ENCODE data around the gene ANKRD60. TPM values are rescaled to one million over a fixed set of nuclear protein-coding genes. Genes with fewer than 3 reads are reported as not detected.

ANKRD60 gene
- total and polyA plus RNA-seq, 2 experiments from 2014 or later, result not detected

DNA sequence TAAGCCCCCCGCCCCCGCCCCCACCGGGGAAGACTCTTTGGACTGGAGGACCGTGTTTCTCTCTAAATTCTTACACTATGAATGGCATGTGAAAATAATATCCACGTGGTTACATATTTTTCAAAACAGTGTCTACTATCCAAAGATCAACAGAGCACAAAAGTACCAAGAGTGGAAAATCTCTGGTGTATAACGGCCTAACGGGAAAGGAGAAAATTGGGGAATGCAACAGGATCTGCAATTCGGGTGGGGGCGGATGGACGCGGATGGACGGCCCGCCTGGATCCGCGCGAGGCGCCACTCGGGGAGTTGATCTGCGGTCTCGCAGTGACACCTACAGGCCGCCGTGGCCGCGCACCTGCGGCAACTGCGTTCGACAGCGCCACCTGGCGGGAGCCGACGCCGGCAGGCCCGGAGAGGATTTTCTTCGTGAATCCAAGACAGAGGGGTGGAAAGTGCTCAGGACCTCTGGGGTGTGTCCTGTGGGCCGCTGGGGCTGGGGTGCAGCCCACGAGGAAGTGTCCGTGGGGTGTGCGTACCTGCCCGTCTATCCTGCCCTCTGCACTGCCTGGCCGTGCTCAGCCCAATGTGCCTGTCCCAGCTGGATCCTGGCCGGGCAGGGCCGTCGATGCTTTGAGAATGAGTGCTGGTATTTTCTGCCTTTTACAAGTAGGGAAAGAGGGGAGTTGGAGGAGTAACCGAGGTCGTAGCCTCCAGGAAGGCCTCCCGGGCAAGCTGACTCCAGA is 18.6 kb downstream of the ANKRD60 start:
- DNase-seq, result peak; percentile 86
- Histone ChIP-seq H3K4me1 (ENCODE audit: insufficient read depth) (no peaks in the 10 kb centered on the region), H3F3A (ENCODE audit: insufficient read depth) (peaks cover 13% of the 10 kb centered on the region; the same call in 1 of the 2 replicates), H3K9me2 (ENCODE audit: insufficient read depth) (no peaks in the 10 kb centered on the region), H3K9ac (peak overlapping the region; percentile 52), H3K79me2 (ENCODE audit: insufficient read depth) (no peaks in the 10 kb centered on the region), H4K20me1 (ENCODE audit: insufficient read depth) (no peaks in the 10 kb centered on the region), H3K4me2 (ENCODE audit: unreplicated experiment) (peak overlapping the region; percentile 6), H3K27me3 (replicated peaks; ENCODE audit: insufficient read depth) (peaks cover 19% of the 10 kb centered on the region), H2AFZ (0 out of 2 replicates have a peak overlapping the region, but pooled peaks have one; percentile 19), H3K36me3 (ENCODE audit: low read depth) (no peaks in the 10 kb centered on the region), H3K9me3 (ENCODE audit: low read depth) (no peaks in the 10 kb centered on the region), H3K4me3 (no peak overlapping the region), H3K27ac (no peak overlapping the region)
- TF ChIP-seq EZH2phosphoT487 (IDR thresholded peaks at IDR 0.05; ENCODE audit: insufficient read depth, low read depth), result no peak
- TF ChIP-seq EZH2 (IDR thresholded peaks at IDR 0.05; ENCODE audit: insufficient read depth, poor library complexity, severe bottlenecking), result no peak
- 2 to 3% methylated on average over 46 of the region's 46 CpGs for WGBS, 2 experiments (ENCODE audit: low coverage in 1 of 2, low lambda C conversion rate in 2 of 2, missing lambda C conversion rate in 2 of 2)
- in situ Hi-C loops (cut with MboI), result loop anchor here (5.0 to 25.0 kb wide), 3 partner anchors 698 to 1123 kb away; no protein-coding TSS in a partner anchor

DNA sequence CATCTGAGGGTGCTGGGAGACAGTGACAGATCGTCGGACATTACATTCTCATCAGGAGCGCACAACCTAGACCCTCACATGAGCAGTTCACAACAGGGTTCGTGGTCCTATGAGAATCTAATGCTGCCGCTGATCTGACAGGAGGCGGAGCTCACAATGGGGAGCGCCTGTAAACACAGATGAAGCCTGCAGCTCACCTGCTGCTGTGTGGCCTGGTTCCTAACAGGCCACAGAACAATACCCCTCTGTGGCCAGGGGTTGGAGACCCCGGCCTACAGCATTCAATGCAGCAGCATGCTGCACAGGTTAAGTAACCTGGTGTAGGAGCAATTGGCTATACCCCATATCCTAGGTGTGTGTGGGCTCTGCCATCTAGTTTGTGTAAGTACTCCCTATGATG is 19.5 kb downstream of the ANKRD60 start:
- Histone ChIP-seq H2AFZ (no peak overlapping the region), H4K20me1 (ENCODE audit: insufficient read depth) (no peaks in the 10 kb centered on the region), H3K9ac (no peak overlapping the region), H3K9me2 (ENCODE audit: insufficient read depth) (no peaks in the 10 kb centered on the region), H3K36me3 (ENCODE audit: low read depth) (no peaks in the 10 kb centered on the region), H3K4me1 (ENCODE audit: insufficient read depth) (no peaks in the 10 kb centered on the region), H3K27ac (no peak overlapping the region), H3K4me3 (no peak overlapping the region), H3K79me2 (ENCODE audit: insufficient read depth) (no peaks in the 10 kb centered on the region), H3F3A (ENCODE audit: insufficient read depth) (peaks cover 13% of the 10 kb centered on the region; the same call in 1 of the 2 replicates), H3K9me3 (ENCODE audit: low read depth) (no peaks in the 10 kb centered on the region), H3K4me2 (ENCODE audit: unreplicated experiment) (no peak overlapping the region), H3K27me3 (replicated peaks; ENCODE audit: insufficient read depth) (peaks cover 19% of the 10 kb centered on the region)
- WGBS, 2 experiments (ENCODE audit: low coverage in 1 of 2, low lambda C conversion rate in 2 of 2, missing lambda C conversion rate in 2 of 2), result 90 to 91% methylated on average over 8 of the region's 8 CpGs
- no peak for TF ChIP-seq EZH2phosphoT487 (IDR thresholded peaks at IDR 0.05; ENCODE audit: insufficient read depth, low read depth)
- no peak for TF ChIP-seq EZH2 (IDR thresholded peaks at IDR 0.05; ENCODE audit: insufficient read depth, poor library complexity, severe bottlenecking)
- no peak for DNase-seq
- in situ Hi-C loops (cut with MboI), result loop anchor here (10.0 to 25.0 kb wide), 2 partner anchors 824 to 1122 kb away; no protein-coding TSS in a partner anchor

DNA sequence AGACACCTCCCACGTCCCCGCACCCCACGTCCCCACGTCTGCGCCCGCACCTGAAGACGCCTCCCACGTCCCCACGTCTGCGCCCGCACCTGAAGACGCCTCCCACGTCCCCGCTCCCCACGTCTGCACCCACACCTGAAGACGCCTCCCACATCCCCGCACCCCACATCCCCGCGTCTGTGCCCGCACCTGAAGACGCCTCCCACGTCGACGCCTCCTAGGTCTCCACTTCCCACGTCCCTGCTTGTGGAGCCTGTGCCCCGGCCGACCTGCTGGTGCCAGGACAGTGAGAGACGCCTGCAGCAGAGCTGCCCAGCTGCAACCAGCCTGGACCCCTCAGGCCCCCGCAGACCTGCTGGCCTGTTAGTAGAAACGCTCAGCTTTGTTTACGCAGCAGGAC is 22.6 kb downstream of the ANKRD60 start:
- Histone ChIP-seq H3K4me3 (no peak overlapping the region), H3K9me2 (ENCODE audit: insufficient read depth) (no peaks in the 10 kb centered on the region), H3K27me3 (replicated peaks; ENCODE audit: insufficient read depth) (no peaks in the 10 kb centered on the region; the same call in 1 of the 2 replicates), H3K27ac (no peak overlapping the region), H2AFZ (no peak overlapping the region), H3K36me3 (ENCODE audit: low read depth) (no peaks in the 10 kb centered on the region), H3K79me2 (ENCODE audit: insufficient read depth) (no peaks in the 10 kb centered on the region), H3F3A (ENCODE audit: insufficient read depth) (peaks cover 13% of the 10 kb centered on the region; the same call in 1 of the 2 replicates), H4K20me1 (ENCODE audit: insufficient read depth) (no peaks in the 10 kb centered on the region), H3K9ac (no peak overlapping the region), H3K4me2 (ENCODE audit: unreplicated experiment) (no peak overlapping the region), H3K9me3 (ENCODE audit: low read depth) (no peaks in the 10 kb centered on the region), H3K4me1 (ENCODE audit: insufficient read depth) (peaks cover 8% of the 10 kb centered on the region; the same call in 1 of the 2 replicates)
- WGBS, 2 experiments (ENCODE audit: low coverage in 1 of 2, low lambda C conversion rate in 2 of 2, missing lambda C conversion rate in 2 of 2), result 81 to 85% methylated on average over 12 to 31 of the region's 31 CpGs
- no peak for DNase-seq
- TF ChIP-seq EZH2 (IDR thresholded peaks at IDR 0.05; ENCODE audit: insufficient read depth, poor library complexity, severe bottlenecking), result no peak
- no peak for TF ChIP-seq EZH2phosphoT487 (IDR thresholded peaks at IDR 0.05; ENCODE audit: insufficient read depth, low read depth)
- in situ Hi-C loops (cut with MboI), result loop anchor here (10.0 to 25.0 kb wide), 2 partner anchors 821 to 1119 kb away; no protein-coding TSS in a partner anchor

DNA sequence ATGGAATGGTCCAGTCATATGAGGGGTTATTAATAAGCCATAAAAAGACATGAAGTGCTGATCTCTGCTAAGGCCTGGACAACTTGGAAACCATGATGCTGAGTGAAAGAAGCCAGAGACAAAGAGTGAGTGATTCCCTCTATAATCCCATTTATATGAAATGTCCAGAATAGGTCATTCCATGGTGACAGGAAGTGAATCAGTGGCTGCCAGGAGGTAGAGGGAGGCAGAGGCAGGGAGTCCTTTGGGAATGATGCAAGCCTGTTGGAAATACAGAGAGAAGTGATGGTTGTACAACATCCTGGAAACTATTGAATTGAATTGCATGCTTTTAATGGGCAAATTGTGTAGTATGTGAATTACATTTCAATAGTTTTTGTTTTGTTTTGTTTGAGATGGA is 26.4 kb downstream of the ANKRD60 start:
- no peaks in the 10 kb centered on the region for H3F3A ChIP-seq (ENCODE audit: insufficient read depth)
- H2AFZ ChIP-seq, result no peak overlapping the region
- H4K20me1 ChIP-seq (ENCODE audit: insufficient read depth), result no peaks in the 10 kb centered on the region
- no peak overlapping the region for H3K4me3 ChIP-seq
- H3K4me1 ChIP-seq (ENCODE audit: insufficient read depth), result peaks cover 8% of the 10 kb centered on the region; the same call in 1 of the 2 replicates
- DNase-seq, result peak; percentile 46
- no peaks in the 10 kb centered on the region for H3K27me3 ChIP-seq (replicated peaks; ENCODE audit: insufficient read depth)
- in situ Hi-C loops (cut with MboI), result loop anchor here (5.0 to 25.0 kb wide), 3 partner anchors 595 to 1115 kb away; no protein-coding TSS in a partner anchor
- H3K27ac ChIP-seq, result no peak overlapping the region
- TF ChIP-seq EZH2phosphoT487 (IDR thresholded peaks at IDR 0.05; ENCODE audit: insufficient read depth, low read depth) (no peak), EZH2 (IDR thresholded peaks at IDR 0.05; ENCODE audit: insufficient read depth, poor library complexity, severe bottlenecking) (no peak)
- no peaks in the 10 kb centered on the region for H3K36me3 ChIP-seq (ENCODE audit: low read depth)
- no peaks in the 10 kb centered on the region for H3K79me2 ChIP-seq (ENCODE audit: insufficient read depth)
- H3K4me2 ChIP-seq (ENCODE audit: unreplicated experiment), result no peak overlapping the region
- no peaks in the 10 kb centered on the region for H3K9me3 ChIP-seq (ENCODE audit: low read depth)
- H3K9me2 ChIP-seq (ENCODE audit: insufficient read depth), result no peaks in the 10 kb centered on the region
- H3K9ac ChIP-seq, result no peak overlapping the region
